Adrenal gland (tissue), 5 donors: ENCODE measurements around the gene HLA-B.

Experiments used
- CTCF ChIP-seq, 6 experiments: fragments of 450-650 bp in 4 of 6; fragments of 200-600 bp in 2 of 6; sonication (generic) in 1 of 6; IDR thresholded peaks; 1 replicate in 5 of 6; 2 replicates in 1 of 6; pipeline versions ENCODE4 v1.5.1 to v1.8.0; 2016 to 2021; ENCODE audit warnings: antibody characterized with exemption in 6 of 6, mild to moderate bottlenecking in 2 of 6, moderate library complexity in 1 of 6
- POLR2A ChIP-seq, 2 donors: fragments of 450-650 bp; IDR thresholded peaks; one replicate each; pipeline ENCODE4 v1.6.1; 2017; ENCODE audit warnings: antibody characterized with exemption in 2 of 2, mild to moderate bottlenecking in 2 of 2, moderate library complexity in 1 of 2
- donor health status: DM: no; HTN: no; CAD: no.

DNA sequence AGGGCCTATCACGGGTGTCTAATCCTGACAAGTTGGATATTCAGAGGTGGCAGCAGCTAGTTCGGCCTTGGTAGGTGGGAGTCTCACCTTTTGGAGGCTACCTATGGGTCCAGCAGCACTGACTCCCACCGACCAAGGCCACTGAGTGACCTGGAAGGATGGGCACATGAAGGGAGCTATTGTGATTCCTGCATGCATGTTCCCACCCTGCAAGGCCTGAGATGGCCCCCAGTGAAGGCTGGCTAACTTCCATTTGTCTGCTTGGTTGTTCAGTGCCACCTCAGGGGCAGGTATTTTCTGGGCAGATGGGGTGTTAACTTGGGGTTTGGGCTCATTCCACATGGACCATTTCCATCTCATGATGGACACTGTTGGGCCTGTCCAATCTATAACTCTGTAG, 28.1 kb upstream of the HLA-B start:
- TF ChIP-seq CTCF (IDR thresholded peaks at IDR 0.05) (no peak), POLR2A (IDR thresholded peaks at IDR 0.05) (no peak)
